Left kidney (tissue), 2 donors: ENCODE data around the gene NGF. TPM values are rescaled to one million over a fixed set of nuclear protein-coding genes. Genes with fewer than 3 reads are reported as not detected.

Experiments
- DNase-seq: peaks from one replicate; pipeline ENCODE4 v3.0.0-alpha.2; 2013
- polyA plus RNA-seq: library from polyadenylated mRNA; unstranded; fragments of 120-200 nt; gene quantifications from one replicate; pipeline ENCODE4 v1.2.1, GENCODE V29; 2013; ENCODE audit not compliant: insufficient read length

The NGF gene
- polyA plus RNA-seq, 1 donor = 1.8 TPM

DNA sequence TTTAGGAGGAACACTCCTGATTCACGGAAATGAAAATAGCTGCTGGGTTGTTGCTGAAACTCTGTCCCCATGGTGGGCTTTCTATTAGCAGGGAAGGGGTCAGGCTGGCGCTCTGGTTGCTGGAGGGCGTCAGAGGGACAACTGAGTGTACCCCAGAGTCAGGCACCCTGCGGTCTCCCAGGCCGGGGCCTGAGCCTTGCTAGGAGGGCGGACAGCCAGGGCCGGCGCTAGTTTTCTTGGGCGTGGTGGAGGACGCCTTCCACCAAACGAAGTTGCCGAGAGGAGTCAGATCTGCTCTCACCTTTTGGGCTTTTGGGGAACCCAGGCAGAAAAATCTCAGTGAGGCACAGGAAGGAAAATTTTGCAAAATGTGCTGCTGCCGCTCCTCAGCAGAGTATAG, 54.8 kb downstream of the NGF start:
- no peak for DNase-seq

DNA sequence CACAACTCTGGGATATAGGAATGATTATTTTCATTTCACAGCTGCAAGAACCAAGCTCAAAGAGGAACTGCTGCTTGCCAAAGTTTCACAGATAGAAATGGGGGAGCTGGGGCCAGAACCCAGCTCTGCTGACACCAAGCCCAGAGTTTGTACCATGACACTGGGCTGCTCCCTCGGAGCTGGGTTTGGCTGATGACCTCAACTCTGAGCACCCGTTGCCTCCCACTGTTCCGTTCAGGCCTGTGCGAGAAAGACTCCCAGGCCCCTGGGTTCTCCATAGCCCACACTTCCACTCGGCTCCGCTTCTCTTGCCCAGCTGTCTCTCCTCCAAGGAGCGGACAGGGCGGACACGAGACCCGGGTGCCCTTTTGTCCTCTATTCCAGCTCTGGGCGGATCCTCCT, 55.2 kb downstream of the NGF start:
- no peak for DNase-seq

DNA sequence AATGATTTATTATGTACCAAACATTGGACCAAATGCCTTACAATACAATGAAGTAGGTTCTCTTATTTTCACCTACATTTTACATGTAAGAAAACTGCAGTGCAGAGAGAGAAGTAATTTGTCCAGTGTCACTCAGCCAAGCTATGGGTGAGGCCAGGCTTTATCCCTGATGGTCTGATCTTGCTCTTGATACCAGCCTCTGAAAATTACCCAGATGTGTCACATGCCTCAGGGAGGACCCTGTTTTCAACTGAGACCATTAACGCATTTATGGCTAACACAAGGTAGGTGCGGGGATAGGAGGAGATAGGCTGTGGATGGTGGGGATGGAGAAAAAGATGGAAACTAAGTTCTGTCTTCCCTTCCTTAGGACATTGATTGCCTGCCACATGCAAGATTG, 56.9 kb downstream of the NGF start:
- DNase-seq = no peak

DNA sequence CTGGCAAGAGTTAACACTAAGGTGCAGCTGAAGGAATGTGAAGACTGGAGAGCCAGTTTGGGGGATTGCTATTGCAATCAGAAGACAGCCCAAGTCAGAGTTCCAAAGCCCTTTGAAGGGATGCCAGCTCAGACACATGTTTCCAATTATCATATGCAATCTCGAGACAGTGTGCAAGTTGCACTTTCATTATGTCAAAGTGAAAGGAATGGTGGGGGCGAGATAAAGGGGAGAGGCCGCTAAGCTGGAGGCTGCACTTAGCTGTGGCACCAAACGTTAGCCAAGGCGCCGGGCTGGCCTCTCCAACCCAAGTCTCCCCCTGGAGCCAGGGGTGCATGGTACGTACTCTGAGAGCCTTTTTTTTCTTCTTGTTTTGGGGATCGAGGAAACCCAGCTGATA, 58.0 kb downstream of the NGF start:
- no peak for DNase-seq

DNA sequence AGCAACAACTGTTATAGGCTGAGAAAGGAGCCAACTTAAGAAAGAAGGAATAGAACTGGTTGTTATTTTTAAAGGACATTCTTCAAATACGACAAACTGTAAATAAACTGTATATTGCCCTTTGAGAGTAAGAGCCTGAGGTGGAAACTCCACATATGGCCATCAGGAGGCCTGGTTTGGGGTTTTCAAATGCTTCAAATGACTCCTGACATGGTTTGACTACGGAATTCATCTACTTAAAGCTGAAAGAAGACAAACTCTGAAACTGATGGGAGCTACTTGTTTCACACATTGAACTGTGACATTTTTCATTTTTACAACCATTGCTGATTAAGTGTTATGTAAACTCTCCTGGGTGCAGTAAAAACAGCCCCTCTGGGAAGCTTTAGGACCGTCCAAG, 59.8 kb downstream of the NGF start:
- DNase-seq = peak; percentile 33

DNA sequence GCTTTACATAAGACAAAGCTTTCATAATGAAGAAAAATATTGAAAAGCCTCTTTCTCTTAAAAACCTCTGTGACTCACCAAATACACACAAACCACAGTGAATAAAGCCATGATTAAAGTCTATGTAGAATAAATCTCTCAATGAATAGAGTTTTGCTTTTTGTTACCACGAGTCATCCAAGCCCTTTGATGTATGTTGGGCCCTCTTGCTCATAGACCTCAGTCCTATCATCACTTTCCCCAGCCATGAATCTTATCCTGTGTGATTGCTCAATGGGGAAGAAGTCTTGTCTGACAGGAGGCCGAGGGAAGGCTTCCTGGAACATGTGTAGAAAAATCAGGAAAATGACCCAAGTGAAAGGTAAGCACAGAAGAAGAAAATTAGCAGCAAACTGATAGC, 60.8 kb downstream of the NGF start:
- no peak for DNase-seq

DNA sequence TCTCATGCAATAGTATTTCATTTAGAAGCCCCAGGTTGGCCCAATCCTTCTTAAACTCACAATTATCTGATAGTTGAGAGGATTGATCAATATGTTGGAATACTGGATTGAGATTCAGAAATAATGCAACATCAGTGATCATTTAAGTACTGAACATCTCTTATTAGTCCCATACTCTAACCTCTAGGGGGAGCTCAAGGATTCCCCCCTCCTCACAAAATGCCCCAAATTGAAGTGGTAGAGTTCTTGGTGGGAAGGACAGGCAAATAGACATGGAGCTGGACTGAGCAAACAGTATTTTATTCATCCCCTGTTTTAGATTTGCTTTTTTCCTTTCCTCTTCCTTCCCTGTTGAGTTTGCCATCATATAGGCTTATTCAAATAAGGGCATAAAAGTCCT, 62.8 kb downstream of the NGF start:
- DNase-seq = no peak

DNA sequence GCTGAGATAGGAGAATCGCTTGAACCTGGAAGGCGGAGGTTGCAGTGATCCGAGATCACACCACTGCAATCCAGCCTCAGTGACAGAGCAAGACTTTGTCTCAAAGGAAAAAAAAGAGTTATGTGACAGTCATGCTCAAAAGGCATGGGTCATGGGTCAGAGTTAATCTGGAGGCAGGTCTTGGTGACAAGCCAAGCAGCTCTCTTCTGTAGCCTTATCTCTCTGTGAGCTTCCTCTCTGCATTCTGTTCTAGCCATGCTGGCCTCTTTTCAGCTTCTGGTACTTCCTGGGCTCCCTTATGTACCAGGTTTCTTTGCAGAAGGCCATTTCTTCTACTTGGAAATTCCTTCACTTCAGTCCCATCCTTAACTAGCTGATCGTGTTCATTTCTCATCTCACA, 63.6 kb downstream of the NGF start:
- no peak for DNase-seq

DNA sequence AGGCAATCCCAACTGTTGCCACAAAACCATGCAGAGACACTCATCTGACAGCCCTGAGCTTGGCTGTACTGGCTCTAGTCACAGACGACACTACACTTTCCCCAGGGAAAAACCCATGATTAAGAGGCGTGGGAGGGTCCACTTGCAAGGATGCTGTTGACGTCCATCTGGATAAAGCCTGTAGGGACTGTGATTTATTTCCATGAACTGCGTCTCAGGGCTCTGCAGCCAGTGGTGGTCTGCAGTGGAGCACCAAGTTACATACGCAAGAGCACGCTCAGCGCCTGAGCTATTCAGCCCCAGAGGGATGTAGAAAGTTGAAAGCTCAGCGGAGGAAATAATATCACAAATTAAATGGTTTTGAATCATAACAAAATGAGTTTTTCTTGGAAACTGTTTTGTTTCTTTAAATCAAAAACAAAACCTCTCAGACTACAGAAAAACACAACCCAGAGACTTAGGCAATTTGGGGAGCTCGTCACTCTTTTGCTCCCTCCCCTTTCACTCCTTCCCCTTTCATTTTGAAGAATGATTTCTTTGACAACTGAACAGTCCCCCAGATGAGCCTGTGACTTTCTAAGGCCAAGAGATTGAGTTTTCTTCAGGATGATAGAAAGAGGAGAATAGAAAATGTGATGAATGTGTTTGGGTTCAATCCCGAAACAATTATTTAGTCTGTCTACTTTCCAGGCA, 71.2 kb downstream of the NGF start:
- DNase-seq = peak; percentile 61

DNA sequence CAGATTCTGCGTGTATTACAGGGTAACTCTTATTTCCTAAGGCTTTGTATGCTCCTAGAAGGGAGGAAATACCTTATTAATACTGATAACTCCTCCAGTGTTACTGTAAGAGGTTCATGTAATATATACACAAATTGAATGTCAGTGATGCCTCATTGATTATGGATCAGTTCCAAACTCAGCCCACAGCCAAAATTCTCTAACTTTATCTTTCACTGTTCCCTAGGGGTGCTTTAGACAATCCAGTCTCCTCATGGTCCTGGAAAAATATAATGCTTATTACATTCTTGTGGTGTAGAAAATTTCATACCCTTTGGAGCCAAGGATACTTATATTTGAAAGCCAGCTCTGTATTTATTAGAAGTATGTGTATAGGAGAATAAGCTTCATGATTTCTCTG, 73.0 kb downstream of the NGF start:
- no peak for DNase-seq

DNA sequence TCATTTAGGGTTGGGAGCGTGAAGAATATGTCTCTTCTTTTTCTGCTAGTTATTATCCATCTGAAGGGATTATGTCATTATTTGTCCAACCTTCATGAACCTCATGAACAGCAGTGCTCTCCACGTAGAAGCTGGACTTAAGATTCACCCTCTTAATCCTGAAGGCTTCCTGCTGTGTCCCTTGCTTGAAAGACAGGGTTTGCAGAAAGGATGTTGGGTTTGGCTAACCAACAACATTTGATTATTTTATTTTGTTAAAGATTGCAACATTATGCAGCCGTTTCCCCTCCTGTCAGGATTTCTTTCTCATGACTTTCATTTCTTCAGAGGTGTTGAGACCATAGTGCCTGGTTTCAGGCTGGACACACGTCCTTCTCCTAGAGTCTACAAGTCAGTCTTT, 75.2 kb downstream of the NGF start:
- DNase-seq = no peak

DNA sequence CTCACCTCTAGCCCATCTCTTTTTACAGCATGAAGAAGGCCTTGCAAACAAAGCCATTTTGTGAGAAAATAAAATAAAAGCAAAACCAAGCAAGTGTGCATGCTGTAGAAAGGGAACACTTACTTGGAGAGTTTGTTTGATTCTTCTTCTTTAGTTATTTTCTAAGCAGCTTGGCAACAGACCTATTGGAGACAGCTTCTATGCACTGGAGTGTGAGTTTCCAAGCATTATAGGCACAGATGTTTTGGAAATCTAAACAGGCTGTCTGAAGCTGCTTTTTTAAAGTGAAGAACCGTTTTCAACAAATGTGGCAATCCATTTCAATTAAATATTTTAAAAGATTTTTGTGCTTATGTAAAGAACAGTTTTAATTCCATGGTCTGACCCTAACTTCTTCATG, 76.6 kb downstream of the NGF start:
- DNase-seq = no peak

DNA sequence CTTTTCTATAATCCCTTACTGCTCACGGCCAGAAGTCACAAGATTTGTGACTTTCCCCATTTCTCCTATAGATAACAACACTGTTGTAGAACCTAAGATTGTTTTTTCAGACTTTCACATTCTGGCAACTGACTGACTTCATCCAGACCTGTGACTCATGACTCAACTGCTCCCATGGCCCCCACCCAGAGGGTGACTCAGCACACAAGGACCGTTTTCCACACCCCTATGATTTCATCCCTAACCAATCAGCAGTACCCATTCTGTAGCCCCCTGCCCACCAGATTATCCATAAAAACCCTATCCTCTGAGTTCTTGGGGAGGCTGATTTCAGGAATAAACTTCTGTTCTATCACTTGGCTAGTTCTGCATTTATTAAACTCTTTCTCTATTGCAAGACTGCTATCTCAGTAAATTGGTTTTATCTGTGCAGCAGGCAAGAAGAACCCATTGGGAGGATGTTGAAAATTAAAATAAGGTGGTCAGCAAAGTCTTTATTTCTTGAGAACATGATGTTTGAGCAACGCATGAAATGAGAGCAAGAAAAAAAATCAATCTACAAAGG, 79.7 kb downstream of the NGF start:
- no peak for DNase-seq

DNA sequence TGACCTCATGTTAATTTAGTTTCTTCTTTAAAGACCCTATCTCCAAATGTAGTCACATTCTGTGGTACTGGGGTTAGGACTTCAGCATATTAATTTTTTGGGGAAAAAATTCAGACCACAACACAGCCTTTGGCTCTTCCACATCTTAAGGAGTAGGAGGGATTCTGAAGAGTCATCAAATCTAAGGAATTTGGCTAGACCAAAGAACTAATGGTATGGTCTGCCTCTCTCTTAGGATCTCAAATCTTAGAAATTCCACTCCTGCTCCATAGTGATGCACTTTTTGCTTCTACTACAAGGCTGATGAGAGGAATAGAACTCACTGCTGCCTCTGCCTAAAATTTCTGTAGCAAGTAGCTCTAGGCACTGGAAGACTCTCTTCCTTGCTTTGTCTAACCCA, 80.5 kb downstream of the NGF start:
- DNase-seq = no peak

DNA sequence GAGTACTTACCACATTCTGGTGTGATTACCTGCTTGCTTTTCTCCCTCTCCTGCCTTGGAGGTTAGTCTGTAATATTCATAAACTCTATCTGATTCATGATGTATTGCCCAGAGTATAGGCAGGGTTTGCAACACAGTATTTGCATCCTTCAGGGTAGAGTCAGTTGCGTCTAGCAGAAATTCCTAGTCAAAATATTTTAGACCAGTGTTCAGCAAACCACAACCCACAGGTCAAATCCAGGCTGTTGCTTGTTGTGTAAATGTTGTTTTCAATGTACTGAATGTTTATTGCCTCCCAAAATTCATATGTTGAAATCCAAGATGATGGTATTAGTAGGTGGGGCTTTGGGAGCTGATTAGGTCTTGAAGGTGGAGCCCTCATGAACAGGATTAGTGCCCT, 82.9 kb downstream of the NGF start:
- no peak for DNase-seq

DNA sequence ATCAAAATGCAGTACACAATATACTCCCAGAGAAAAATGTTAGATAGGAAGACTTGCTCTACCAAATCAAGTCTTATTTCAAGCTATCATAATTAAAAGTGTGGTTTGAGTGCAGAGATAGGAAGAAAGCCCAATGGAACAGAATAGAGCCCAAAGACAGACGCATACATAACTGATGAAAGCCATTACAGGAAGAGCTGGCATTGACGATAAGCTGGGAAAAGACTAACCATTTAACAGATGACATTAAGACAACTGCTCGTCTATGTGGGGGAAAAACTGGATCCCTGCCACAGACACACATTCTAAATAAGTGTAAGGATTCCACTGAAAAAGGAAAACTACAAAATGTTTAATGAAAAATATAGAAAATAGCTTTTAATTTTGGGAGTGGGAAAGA, 85.5 kb downstream of the NGF start:
- no peak for DNase-seq

DNA sequence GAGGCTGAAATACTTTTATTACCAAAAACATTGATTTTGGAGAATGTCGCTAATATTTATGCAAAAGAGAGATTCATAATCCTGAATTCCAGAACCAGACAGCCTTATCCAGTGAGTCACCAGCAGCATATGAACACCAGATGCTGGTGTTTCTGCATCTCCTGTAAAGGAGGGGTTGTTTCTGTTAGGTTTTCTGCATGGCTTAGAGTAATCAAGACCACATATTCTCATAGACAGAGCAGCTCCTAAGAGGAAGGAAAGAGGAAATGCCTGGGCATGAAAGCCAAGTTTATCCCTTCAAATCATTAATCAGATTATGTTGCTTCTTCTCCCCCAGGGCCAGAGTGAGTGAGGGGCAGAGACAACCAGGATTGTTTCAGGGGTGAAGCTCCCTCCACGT, 86.2 kb downstream of the NGF start:
- DNase-seq = no peak

DNA sequence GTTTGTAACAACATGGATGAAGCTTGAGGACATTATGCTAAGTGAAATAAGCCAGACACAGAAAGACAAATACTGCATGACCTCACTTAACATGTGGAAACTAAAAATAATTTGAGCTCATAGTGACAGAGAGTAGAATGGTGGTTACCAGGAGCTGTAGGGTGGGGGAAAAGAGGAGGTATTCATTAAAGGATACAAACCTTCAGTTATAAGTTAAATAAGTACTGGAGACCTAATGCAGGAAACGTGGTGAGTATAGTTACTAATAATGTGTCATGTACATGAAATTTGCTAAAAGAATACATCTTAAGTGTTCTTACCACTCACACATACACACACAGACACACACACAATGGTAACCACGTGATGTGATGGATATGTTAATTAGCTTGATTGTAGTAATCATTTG, 86.7 kb downstream of the NGF start:
- DNase-seq = no peak

DNA sequence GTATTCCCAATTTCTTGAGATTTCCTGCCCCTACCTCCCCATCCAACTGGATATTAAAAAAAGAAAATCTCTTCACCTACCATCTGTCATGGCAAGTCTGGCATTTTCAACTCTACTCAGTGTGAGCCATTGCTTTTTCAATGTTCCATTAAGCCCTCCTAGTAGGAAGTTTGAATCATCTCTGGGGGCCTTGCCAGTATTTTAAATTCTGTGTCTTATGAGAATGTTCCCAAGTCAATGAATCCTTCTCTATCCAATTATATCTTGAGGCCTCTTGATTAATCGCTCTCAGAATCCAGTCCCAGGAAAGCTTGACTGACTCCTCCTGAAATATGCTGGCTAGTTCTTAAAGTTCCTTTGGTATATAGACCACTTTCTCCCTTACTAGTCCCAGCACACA, 91.5 kb downstream of the NGF start:
- no peak for DNase-seq

DNA sequence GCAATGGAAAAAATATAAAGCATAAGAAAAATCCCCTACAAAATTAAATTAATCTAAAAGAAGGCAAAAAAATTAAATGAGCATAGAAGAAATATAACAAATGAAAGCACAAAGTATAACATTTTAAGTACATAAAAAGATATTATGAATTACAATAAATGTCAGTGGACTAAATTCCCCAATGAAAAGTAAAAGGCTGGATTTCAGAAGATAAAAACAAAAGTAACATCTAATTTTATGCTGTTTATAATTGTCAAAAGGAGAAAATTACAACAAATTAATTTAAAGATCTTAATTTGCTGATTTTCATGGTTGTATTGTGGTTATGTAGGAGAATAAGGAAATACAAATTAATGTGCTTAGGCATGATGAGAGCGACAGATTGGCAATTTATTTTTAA, 92.8 kb downstream of the NGF start:
- DNase-seq = no peak

DNA sequence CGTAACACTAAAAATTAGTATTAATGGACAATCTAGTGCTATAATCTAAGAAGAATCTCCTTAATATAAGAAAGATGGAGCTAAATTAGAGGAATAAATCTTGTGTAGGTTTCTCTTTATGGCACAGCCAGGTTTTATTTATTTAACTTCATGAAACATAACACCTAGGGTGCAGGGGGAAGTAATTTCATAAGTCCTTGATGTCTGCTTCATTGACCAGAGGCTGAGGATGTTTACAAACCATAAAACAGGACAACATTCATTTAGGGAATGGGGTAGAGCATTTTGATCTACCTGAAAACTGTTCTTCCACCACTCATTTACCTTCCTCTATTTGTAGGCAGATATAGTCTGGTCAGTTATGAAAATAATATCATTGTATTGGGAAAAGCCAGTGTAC, 95.5 kb downstream of the NGF start:
- DNase-seq = no peak

DNA sequence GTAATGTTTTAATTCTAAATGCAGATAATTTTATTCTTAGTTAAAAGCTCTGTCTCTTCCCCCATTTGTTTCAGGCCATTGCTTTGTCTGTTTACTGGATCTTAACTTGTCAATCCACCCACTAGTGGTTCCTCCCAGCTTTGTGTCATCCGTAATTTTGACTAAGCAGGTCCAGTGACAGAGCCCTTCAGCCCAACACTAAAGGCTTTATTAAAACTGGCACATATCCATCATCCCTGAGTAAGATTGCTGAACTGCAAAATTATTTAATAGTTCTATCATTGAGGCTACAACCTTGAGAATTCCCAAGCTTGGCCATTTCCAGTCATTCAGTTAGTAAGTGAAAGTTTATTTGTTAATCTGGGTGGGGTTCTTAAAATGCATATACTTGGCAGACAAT, 96.7 kb downstream of the NGF start:
- no peak for DNase-seq

DNA sequence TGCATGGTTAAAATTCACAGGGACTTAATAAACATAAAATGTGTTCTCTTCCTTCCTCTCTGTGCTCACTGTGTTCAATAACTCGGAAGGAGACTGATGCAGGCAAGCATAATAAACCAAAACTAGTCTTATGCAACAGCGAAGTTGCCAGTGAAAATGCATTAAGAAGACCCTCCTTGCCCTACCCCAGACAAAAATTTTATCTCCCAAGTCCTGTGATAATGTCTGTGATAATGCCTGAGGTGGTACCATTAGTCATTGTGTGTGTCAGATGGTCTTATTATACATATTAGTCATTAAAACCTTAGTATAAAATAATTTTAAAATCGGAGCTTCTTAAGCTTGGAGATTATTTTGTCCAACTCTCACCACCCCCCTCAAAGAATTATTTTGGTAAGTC, 97.8 kb downstream of the NGF start:
- no peak for DNase-seq

DNA sequence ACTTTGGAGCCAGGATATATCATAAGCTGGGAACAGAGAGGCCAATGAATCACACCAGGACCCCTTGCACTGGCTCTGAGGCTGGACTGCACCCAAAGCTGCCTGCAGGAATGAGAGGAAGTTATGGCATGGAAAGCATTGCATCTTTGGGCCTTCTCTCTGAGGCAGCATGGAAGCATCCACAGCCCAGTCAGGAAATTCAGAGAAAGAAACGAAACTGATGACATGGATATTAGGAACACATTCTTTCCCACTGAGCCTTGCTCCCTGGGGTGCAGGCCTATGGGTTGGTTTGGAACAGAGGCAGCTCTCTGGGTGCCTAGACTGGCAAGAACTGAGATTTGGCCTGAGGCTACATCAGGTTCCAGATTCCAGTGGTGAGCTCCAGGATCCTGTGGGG, 98.6 kb downstream of the NGF start:
- DNase-seq = no peak

DNA sequence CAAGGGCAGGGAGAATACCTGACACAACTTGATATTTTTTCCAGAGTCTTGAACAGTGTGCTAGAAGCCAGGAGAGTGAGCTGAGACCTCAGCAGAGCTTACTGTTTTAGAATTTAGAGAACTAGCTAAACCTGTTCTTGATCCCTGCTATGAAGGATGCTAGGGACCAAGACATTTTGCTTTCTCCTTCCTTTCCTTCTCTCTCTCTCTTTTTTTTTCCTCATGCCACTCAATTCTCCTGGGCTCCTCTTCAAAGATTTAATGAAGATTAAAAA, 99.0 kb downstream of the NGF start:
- DNase-seq = no peak
